NCI-H2196 treated with DMSO at 0.1 percent for 48 hours (cell line): ENCODE measurements around the gene SHPK.
"Not testable (repeated sequence)": the region's sequence is repeated elsewhere in the genome, so short reads cannot be mapped to it uniquely, and the experiment has no call there.

ENCODE experiments used
- DNase-seq: peaks from one replicate; lab custom pipeline; 2025; ENCODE audit not compliant: unreplicated experiment; lab: John Stamatoyannopoulos, UW

Gene SHPK

GRCh38 chr17:3590768-3591167 lies 45.3 kb downstream of the SHPK start:
- DNase-seq, result no peak

GRCh38 chr17:3590231-3590630 lies 45.8 kb downstream of the SHPK start:
- DNase-seq, result no peak

DNA sequence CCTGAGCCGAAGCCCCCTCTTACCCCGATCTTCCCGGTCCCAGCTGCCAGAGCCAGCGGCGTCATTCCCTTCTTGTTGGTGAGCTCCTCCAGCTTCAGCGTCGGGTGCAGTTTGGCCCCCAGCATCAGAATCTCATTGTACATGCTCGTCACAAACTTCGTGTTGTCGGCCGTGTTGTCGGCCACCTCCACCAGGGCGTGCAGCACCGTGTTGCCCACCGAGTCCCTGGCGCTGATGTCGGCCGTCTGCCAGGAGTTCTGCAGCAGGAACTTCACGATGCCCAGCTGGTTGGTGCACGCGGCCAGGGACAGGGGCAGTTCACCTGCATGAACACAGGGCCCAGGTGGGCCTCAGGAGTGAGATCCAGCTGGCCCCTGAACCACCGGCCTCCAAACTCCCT lies 46.3 kb downstream of the SHPK start:
- no peak for DNase-seq

DNA sequence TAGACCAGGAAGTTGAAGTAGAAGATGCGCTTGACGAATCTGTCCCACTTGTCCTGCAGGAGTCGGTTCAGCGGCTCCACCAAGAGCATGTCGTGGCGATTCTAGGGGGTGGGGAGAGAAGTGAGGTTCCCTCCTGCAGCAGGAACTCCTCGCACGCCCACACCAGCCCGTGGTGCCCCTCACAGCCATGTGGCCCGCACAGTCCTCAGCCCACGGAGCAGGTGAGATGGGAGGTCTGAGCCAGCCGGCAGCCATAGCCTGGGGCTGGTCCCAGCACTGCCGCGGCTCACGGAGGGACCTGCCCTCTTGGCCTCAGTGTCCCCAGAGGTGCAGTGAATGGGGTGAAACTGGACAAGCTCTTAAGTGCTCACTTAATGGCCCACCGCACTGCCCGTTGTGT lies 50.2 kb downstream of the SHPK start:
- no peak for DNase-seq

GRCh38 chr17:3583456-3583855 lies 52.6 kb downstream of the SHPK start:
- DNase-seq, result no peak

DNA sequence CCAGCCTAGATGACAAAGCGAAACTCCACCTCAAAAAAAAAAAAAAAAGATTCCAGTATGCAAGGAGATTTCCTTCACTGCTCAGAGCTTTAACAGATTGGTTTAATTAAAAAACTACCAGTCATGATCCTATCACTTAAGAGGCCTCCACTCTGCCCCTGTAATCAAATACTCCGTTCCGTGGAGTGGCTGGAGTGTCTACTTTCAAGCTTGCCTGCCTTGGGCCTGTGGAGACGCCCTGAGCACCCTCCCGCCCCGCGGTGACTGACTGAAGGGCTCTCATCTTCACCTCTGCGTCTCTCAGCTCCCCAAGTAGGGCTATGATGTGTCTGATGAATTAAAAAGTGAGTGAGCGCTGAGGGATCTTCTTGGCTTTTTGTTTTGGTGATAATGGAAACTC lies 53.1 kb downstream of the SHPK start:
- no peak for DNase-seq

- not testable (repeated sequence) for DNase-seq
These were observed 57.4 kb downstream of the SHPK start for GRCh38 chr17:3578667-3579066.

- DNase-seq, result no peak
These were observed 59.1 kb downstream of the SHPK start for GRCh38 chr17:3576970-3577369.

GRCh38 chr17:3575511-3575910 lies 60.5 kb downstream of the SHPK start:
- no peak for DNase-seq

DNA sequence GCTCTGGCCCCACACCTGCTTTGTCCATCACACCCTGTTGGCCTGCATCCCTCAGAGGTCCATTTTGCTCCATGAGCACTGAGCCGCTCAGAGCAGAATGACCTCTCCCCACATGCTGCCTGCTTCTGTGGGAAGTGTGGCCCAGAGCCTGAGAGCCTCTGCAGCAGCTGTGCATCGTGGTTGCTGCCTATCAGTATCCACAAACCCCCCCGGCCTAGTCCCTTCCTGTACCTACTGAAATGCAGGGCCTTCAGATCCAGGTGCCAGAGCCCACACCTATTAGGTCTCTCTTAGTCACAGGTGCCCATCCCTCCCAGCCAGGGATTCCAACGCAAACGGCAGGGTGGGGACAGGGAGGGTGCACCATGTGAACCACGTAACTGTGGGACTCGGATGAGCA lies 61.8 kb downstream of the SHPK start:
- DNase-seq, result no peak

DNA sequence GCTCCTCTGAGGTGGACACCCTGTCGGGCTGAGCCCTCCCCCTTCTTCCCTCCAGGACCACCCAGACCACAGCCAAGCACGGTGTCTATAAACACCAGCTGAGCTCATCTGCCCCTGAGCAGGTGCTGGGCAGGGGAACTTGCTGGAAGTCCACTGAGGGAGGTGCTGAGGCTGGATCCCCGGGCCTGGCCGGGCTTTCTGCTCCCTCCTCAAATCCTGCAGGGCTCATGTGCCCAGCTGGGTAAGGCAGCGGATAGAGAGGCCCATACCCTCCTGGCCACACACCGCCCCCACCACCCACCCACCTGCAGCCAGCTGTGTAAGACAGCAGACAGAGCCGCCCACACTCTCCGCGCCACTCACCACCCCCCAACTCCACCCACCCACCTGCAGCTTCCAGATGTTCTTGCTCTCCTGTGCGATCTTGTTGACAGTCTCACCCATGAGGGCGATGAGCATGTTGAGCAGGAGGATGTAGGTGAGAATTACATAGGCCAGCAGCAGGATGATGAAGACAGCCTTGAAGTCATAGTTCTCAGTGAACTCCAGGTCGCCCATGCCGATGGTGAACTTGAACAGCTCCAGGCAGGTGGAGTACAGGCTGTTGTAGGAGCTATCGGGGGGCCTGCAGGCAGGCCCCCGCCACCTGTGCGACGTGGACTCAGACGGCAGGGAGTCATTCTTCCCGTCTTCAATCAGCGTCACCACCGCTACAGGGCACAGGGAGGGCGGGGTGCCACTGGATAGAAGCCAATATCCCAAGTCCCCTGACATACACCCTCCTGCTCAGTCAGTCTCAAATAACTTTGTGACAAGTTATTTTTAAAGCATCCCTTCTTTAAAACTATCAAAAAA lies 62.6 kb downstream of the SHPK start:
- no peak for DNase-seq

DNA sequence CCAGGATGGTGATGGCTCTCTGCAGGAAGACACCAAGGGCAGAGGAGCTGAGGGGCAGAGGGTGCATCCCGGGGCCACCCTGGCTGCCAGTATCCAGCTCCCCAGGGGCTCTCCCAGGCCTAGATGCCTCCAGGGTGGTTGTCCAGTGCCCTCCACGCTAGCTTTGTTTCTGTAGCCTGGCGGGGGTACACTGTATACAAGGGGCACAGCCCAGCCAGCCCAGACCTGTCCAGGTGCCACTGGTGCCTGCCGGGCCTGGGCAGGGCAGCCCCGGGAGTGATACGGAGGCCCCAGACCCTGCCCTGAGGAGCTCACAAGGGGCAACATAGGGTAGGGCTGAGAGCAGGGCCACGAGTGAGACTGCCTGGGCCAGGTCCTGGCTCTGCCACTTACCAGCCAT lies 63.8 kb downstream of the SHPK start:
- no peak for DNase-seq

GRCh38 chr17:3571043-3571900 lies 64.8 kb downstream of the SHPK start:
- DNase-seq, result no peak

GRCh38 chr17:3569534-3570137 lies 66.4 kb downstream of the SHPK start:
- DNase-seq, result no peak

DNA sequence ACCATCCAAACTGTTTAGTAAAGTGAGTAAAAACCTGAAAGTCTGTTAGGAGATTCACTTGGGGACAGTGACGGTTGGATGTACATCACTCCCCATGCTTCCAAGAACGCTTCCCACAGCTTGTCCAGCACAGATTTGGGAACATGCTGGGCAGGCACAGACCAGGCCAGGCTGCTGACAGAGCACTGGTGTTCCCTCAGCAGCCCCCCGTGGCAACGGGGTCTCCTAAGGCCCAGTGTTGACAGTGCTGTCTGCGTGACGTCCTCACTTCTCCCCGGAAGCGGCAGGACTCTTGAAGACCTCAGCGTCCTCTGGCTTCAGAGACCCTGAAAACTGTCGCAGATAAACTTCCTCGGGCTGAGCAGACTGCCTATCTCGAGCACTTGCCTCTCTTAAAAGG lies 69.5 kb downstream of the SHPK start:
- DNase-seq, result no peak

- no peak for DNase-seq
These were observed 70.9 kb downstream of the SHPK start for GRCh38 chr17:3565143-3565542.

GRCh38 chr17:3564241-3564640 lies 71.8 kb downstream of the SHPK start:
- DNase-seq, result not testable (repeated sequence)

- DNase-seq, result no peak
These were observed 76.8 kb downstream of the SHPK start for GRCh38 chr17:3559270-3559645.

- no peak for DNase-seq
These were observed 77.3 kb downstream of the SHPK start for GRCh38 chr17:3558603-3559269.
